Liver (tissue), 9 donors: ENCODE data around the gene ZFP57. TPM values are rescaled to one million over a fixed set of nuclear protein-coding genes. Genes with fewer than 3 reads are reported as not detected.

ENCODE experiments used
- DNase-seq: peaks from one replicate; pipeline ENCODE4 v3.0.0-alpha.2; 2017; ENCODE audit warnings: low spot score
- H3K27ac ChIP-seq, 2 donors: one replicate each; pipeline ENCODE4 v1.7.0; 2013; ENCODE audit warnings: inconsistent platforms in 2 of 2, low read length in 2 of 2, control low read depth in 1 of 2, low read depth in 1 of 2, mild to moderate bottlenecking in 1 of 2
- H3K27me3 ChIP-seq, 4 donors: one replicate each; pipeline versions ENCODE4 v1.6.1 to v1.7.0; 2013; ENCODE audit warnings: low read length in 3 of 4, inconsistent platforms in 1 of 4, mild to moderate bottlenecking in 1 of 4, moderate library complexity in 1 of 4; ENCODE audit not compliant: control insufficient read depth in 4 of 4, insufficient read depth in 4 of 4
- H3K36me3 ChIP-seq, 4 donors: one replicate each; pipeline versions ENCODE4 v1.6.1 to v1.7.0; 2013; ENCODE audit warnings: low read length in 3 of 4, mild to moderate bottlenecking in 3 of 4, low read depth in 1 of 4, moderate library complexity in 1 of 4; ENCODE audit not compliant: control insufficient read depth in 4 of 4, insufficient read depth in 3 of 4
- H3K4me1 ChIP-seq, 4 donors: one replicate each; pipeline versions ENCODE4 v1.6.1 to v1.7.0; 2013; ENCODE audit warnings: low read length in 3 of 4, mild to moderate bottlenecking in 3 of 4, moderate library complexity in 1 of 4; ENCODE audit not compliant: control insufficient read depth in 4 of 4, insufficient read depth in 4 of 4
- H3K4me3 ChIP-seq, 3 donors: one replicate each; pipeline versions ENCODE4 v1.6.1 to v1.7.0; 2013; ENCODE audit warnings: low read length in 3 of 3, control low read depth in 1 of 3, low read depth in 1 of 3, mild to moderate bottlenecking in 1 of 3
- H3K9ac ChIP-seq, 2 donors: one replicate each; pipeline ENCODE4 v1.7.0; 2013; ENCODE audit warnings: low read length in 2 of 2, mild to moderate bottlenecking in 2 of 2, moderate library complexity in 2 of 2, control low read depth in 1 of 2, low read depth in 1 of 2
- H3K9me3 ChIP-seq, 4 donors: one replicate each; pipeline versions ENCODE4 v1.6.1 to v1.7.0; 2013; ENCODE audit warnings: low read length in 3 of 4; ENCODE audit not compliant: control insufficient read depth in 4 of 4
- CTCF ChIP-seq: fragments of 150-350 bp; IDR thresholded peaks from 2 replicates; pipeline ENCODE4 v1.5.1; 2017; ENCODE audit warnings: improper control_type of control experiment, low read depth, low read length; ENCODE audit not compliant: missing input control
- FOXA1 ChIP-seq: IDR thresholded peaks from 2 replicates; pipeline ENCODE4 v1.6.1; 2016; ENCODE audit warnings: antibody characterized with exemption
- FOXA2 ChIP-seq: IDR thresholded peaks from 2 replicates; pipeline ENCODE4 v1.6.1; 2016; ENCODE audit warnings: antibody characterized with exemption
- GABPA ChIP-seq, 2 donors: IDR thresholded peaks in 1 of 2; conservative IDR thresholded peaks in 1 of 2; 2 replicates each; pipeline ENCODE4 v1.6.1; 2016; ENCODE audit warnings: antibody characterized with exemption in 2 of 2, mild to moderate bottlenecking in 1 of 2, moderate library complexity in 1 of 2
- HNF4A ChIP-seq, 2 donors: conservative IDR thresholded peaks; 2 replicates each; pipeline ENCODE4 v1.6.1; 2016; ENCODE audit warnings: antibody characterized with exemption in 2 of 2, mild to moderate bottlenecking in 2 of 2
- JUND ChIP-seq, 2 donors: IDR thresholded peaks; 2 replicates each; pipeline ENCODE4 v1.6.1; 2016; ENCODE audit warnings: antibody characterized with exemption in 2 of 2
- REST ChIP-seq: IDR thresholded peaks from 2 replicates; pipeline ENCODE4 v1.6.1; 2016; ENCODE audit warnings: antibody characterized with exemption, mild to moderate bottlenecking
- RXRA ChIP-seq, 2 donors: IDR thresholded peaks; 2 replicates each; pipeline ENCODE4 v1.6.1; 2017 to 2018; ENCODE audit warnings: antibody characterized with exemption in 2 of 2, mild to moderate bottlenecking in 1 of 2
- SP1 ChIP-seq: IDR thresholded peaks from 2 replicates; pipeline ENCODE4 v1.6.1; 2018; ENCODE audit warnings: antibody characterized with exemption, mild to moderate bottlenecking
- TAF1 ChIP-seq: conservative IDR thresholded peaks from 2 replicates; pipeline ENCODE4 v1.6.1; 2016; ENCODE audit warnings: antibody characterized with exemption, mild to moderate bottlenecking
- YY1 ChIP-seq: IDR thresholded peaks from 2 replicates; pipeline ENCODE4 v1.6.1; 2016; ENCODE audit warnings: antibody characterized with exemption, mild to moderate bottlenecking
- ZBTB33 ChIP-seq: IDR thresholded peaks from 2 replicates; pipeline ENCODE4 v1.6.1; 2016; ENCODE audit warnings: antibody characterized with exemption
- WGBS: extraction: QIAGEN DNeasy Blood & Tissue Kit; methylation state at CpG from one replicate; pipeline ENCODE4 v1.1.7; 2013; 5-methylcytosine and 5-hydroxymethylcytosine counted together
- polyA plus RNA-seq, 2 donors: library from polyadenylated mRNA; stranded (reverse) in 1 of 2; unstranded in 1 of 2; fragments of 200-250 nt in 1 of 2; fragments of >200 nt in 1 of 2; fragmentation: Nextera tagmentation in 1 of 2; extraction: Ambion mirVana in 1 of 2; gene quantifications; one replicate each; pipeline versions ENCODE4 v1.2.1 to v1.2.3, GENCODE V29; 2013 to 2015
- total RNA-seq, 2 donors: library from RNA; depleted of rRNA; stranded (reverse); fragments of >200 nt; gene quantifications; one replicate each; pipeline ENCODE4 v1.2.3, GENCODE V29; 2014
- donor health status: healthy.
- donor health status: healthy.
- donor health status: healthy.
- donor health status: healthy.
- donor health status: healthy.

ZFP57 gene
- total and polyA plus RNA-seq, 4 donors = not detected

GRCh38 chr6:29675561-29675960 is 5.4 kb downstream of the ZFP57 start:
- no peaks in the 10 kb centered on the region for H3K4me1 ChIP-seq
- H3K36me3 ChIP-seq = no peaks in the 10 kb centered on the region
- no peak for DNase-seq
- H3K4me3 ChIP-seq = no peak overlapping the region
- WGBS = 100% methylated on average over 1 of the region's 1 CpG
- H3K27me3 ChIP-seq = no peaks in the 10 kb centered on the region
- no peak overlapping the region for H3K9ac ChIP-seq
- TF ChIP-seq TAF1 (no peak), RXRA (IDR thresholded peaks at IDR 0.05) (no peak), FOXA1 (no peak), HNF4A (conservative IDR thresholded peaks at IDR 0.05) (no peak)
- no peak overlapping the region for H3K27ac ChIP-seq
- H3K9me3 ChIP-seq = no peaks in the 10 kb centered on the region

GRCh38 chr6:29674008-29674407 is 6.9 kb downstream of the ZFP57 start:
- Histone ChIP-seq H3K4me1 (no peaks in the 10 kb centered on the region), H3K9ac (no peak overlapping the region), H3K27me3 (no peaks in the 10 kb centered on the region), H3K9me3 (no peaks in the 10 kb centered on the region), H3K36me3 (no peaks in the 10 kb centered on the region), H3K4me3 (no peak overlapping the region), H3K27ac (no peak overlapping the region)
- no peak for DNase-seq
- WGBS = 79% methylated on average over 5 of the region's 5 CpGs
- TF ChIP-seq YY1 (no peak), REST (no peak), FOXA2 (no peak), CTCF (no peak), JUND (IDR thresholded peaks at IDR 0.05) (no peak), ZBTB33 (no peak), SP1 (no peak), GABPA (IDR thresholded peaks at IDR 0.05 in 1 of 2, conservative IDR thresholded peaks at IDR 0.05 in 1 of 2) (no peak), FOXA1 (no peak), HNF4A (conservative IDR thresholded peaks at IDR 0.05) (no peak)
